SK-N-MC (cell line): ENCODE measurements around the gene RFX3.

Source experiments
- DNase-seq: peaks from one replicate; pipeline ENCODE4 v3.0.0-alpha.2; 2011; ENCODE audit warnings: low read depth, low spot score
- H3K27ac ChIP-seq: fragments of 200-600 bp; sonication (generic); 2 replicates; pipeline ENCODE4 v1.5.1; 2016; ENCODE audit warnings: mixed run types
- H3K36me3 ChIP-seq: fragments of 200-600 bp; sonication (generic); 2 replicates; pipeline ENCODE4 v1.6.1; 2017; ENCODE audit warnings: antibody characterized with exemption, low read length, mixed read lengths; ENCODE audit not compliant: insufficient read depth
- H3K4me3 ChIP-seq: fragments of 200-600 bp; sonication (generic); 2 replicates; pipeline ENCODE4 v1.5.1; 2016
- H3K9ac ChIP-seq: fragments of 200-600 bp; sonication (generic); 2 replicates; pipeline ENCODE4 v1.8.0; 2017; ENCODE audit warnings: mixed run types, mixed read lengths; ENCODE audit not compliant: insufficient read length
- H3K9me3 ChIP-seq: fragments of 200-600 bp; sonication (generic); 2 replicates; pipeline ENCODE4 v1.6.1; 2017; ENCODE audit warnings: low read depth, mild to moderate bottlenecking, antibody characterized with exemption, low read length, moderate library complexity, mixed read lengths
- EZH2 ChIP-seq: fragments of 200-600 bp; sonication (generic); IDR thresholded peaks from one replicate; pipeline ENCODE4 v1.6.1; 2017; ENCODE audit warnings: antibody characterized with exemption
- FOXP2 ChIP-seq: optimal IDR thresholded peaks from 2 replicates; pipeline ENCODE3; 2011; ENCODE audit warnings: mild to moderate bottlenecking, moderate library complexity; ENCODE audit not compliant: insufficient read depth; ENCODE audit errors: extremely low read length, control extremely low read depth
- POLR2AphosphoS5 ChIP-seq: IDR thresholded peaks from 2 replicates; pipeline ENCODE4 v1.6.1; 2012; ENCODE audit warnings: mild to moderate bottlenecking, low read depth, low read length, borderline replicate concordance

RFX3 gene

DNA sequence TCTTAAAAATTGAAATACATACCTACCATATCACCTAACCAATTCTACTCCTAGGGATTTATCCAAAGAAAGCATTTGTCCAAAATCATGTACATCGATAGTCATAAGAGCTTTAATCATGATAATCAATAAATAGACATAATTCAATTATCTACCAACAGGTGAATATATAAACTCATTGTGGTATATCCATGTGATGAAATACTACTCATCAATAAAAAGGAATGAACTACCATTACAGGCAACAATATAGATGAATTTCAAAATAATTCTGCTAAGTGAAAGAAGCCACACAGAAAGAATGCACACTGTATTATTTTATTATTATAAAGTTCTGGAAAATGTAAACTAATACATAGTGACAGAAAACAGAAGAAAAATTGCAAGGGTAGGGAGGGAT is 81.8 kb downstream of the RFX3 start:
- Histone ChIP-seq H3K9me3 (no peaks in the 10 kb centered on the region), H3K36me3 (no peaks in the 10 kb centered on the region), H3K9ac (no peak overlapping the region), H3K4me3 (no peak overlapping the region), H3K27ac (no peak overlapping the region)
- no peak for DNase-seq
- TF ChIP-seq FOXP2 (no peak), POLR2AphosphoS5 (no peak), EZH2 (no peak)

DNA sequence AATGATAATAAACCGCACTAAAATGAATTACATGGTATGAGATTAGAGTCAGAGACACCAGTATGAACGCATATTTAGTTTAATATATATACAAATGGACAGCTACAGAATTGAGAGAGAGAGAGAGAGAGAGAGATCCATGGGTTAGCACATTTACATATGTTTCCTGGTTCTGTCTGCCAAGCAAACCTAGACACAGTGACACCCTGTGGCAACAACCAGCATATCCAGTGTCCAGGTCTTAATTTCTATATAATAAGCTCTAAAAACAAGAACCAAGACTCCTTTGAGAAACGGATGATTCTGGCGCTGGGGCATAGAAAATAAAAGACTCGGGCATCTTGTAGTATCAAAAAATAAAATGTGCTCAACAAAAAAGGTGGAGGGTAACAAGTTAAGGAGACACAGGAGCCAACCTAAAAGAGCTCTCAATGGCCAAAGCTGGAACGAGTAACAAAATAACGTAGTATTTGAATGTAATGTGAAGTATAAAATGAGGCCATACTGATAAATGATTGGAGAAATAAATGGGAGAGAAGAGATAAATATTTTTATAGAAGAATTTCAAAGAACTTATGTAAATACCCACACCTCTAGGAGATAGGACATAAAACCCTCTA is 84.5 kb downstream of the RFX3 start:
- H3K9ac ChIP-seq = no peak overlapping the region
- no peak overlapping the region for H3K4me3 ChIP-seq
- H3K9me3 ChIP-seq = no peaks in the 10 kb centered on the region
- H3K27ac ChIP-seq = no peak overlapping the region
- TF ChIP-seq EZH2 (no peak), FOXP2 (no peak)
- H3K36me3 ChIP-seq = no peaks in the 10 kb centered on the region
- DNase-seq = peak; percentile 39

GRCh38 chr9:3436629-3437420 is 89.0 kb downstream of the RFX3 start:
- H3K27ac ChIP-seq = no peak overlapping the region
- H3K36me3 ChIP-seq = no peaks in the 10 kb centered on the region
- no peak overlapping the region for H3K9ac ChIP-seq
- no peak for TF ChIP-seq EZH2
- TF ChIP-seq FOXP2 = no peak
- no peak for TF ChIP-seq POLR2AphosphoS5
- no peaks in the 10 kb centered on the region for H3K9me3 ChIP-seq
- no peak overlapping the region for H3K4me3 ChIP-seq
- peak; percentile 35 for DNase-seq

DNA sequence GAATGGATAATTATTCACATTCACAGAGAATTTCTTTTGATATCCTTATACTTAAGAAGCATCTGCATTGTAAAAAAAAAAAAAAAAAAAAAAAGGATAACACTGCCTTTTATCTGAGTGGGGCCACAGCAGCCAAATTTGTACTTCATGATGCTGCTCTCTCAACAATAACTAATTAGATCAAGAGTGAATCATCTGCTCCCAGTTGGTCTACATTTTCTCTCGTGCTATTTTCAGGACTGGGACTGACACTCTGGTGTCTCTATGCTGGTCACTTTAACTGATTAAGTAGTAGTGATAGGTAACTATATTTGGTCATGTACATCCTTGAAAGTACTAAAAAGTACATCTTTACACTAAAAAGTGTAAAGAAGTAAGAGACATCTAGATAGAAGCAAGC is 90.1 kb downstream of the RFX3 start:
- Histone ChIP-seq H3K36me3 (no peaks in the 10 kb centered on the region), H3K9me3 (no peaks in the 10 kb centered on the region), H3K27ac (no peak overlapping the region), H3K4me3 (no peak overlapping the region), H3K9ac (no peak overlapping the region)
- TF ChIP-seq EZH2 (no peak), POLR2AphosphoS5 (no peak), FOXP2 (no peak)
- no peak for DNase-seq

GRCh38 chr9:3434594-3434993 is 91.2 kb downstream of the RFX3 start:
- no peak overlapping the region for H3K4me3 ChIP-seq
- H3K27ac ChIP-seq = no peak overlapping the region
- DNase-seq = no peak
- TF ChIP-seq EZH2 (no peak), FOXP2 (no peak), POLR2AphosphoS5 (no peak)
- no peaks in the 10 kb centered on the region for H3K36me3 ChIP-seq
- H3K9me3 ChIP-seq = no peaks in the 10 kb centered on the region
- H3K9ac ChIP-seq = no peak overlapping the region

GRCh38 chr9:3433754-3434153 is 92.0 kb downstream of the RFX3 start:
- no peaks in the 10 kb centered on the region for H3K36me3 ChIP-seq
- TF ChIP-seq FOXP2 = no peak
- no peak for TF ChIP-seq EZH2
- no peak for TF ChIP-seq POLR2AphosphoS5
- H3K9ac ChIP-seq = no peak overlapping the region
- no peak overlapping the region for H3K4me3 ChIP-seq
- H3K27ac ChIP-seq = no peak overlapping the region
- DNase-seq = no peak
- no peaks in the 10 kb centered on the region for H3K9me3 ChIP-seq

DNA sequence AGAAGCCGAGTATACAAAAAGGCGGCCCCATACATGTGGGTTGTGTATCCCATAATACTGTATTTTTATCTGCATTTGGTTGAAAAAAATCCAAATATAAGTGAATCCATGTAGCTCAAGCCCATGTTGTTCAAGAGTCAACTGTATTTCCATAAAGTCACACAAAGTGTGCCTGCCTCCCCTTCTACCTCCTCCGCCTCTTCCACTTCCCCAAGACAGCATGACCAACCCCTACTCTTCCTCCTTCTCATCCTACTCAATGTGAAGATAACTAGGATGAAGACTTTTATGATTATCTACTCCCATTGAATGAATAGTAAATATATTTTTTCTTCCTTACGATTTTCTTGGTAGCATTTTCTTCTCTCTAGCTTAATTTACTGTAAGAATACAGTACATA is 92.7 kb downstream of the RFX3 start:
- no peak for DNase-seq
- Histone ChIP-seq H3K27ac (no peak overlapping the region), H3K36me3 (no peaks in the 10 kb centered on the region), H3K9me3 (no peaks in the 10 kb centered on the region), H3K9ac (no peak overlapping the region), H3K4me3 (no peak overlapping the region)
- TF ChIP-seq POLR2AphosphoS5 = no peak

- no peak for DNase-seq
- H3K36me3 ChIP-seq = no peaks in the 10 kb centered on the region
These were observed 93.9 kb downstream of the RFX3 start for GRCh38 chr9:3431890-3432289.

DNA sequence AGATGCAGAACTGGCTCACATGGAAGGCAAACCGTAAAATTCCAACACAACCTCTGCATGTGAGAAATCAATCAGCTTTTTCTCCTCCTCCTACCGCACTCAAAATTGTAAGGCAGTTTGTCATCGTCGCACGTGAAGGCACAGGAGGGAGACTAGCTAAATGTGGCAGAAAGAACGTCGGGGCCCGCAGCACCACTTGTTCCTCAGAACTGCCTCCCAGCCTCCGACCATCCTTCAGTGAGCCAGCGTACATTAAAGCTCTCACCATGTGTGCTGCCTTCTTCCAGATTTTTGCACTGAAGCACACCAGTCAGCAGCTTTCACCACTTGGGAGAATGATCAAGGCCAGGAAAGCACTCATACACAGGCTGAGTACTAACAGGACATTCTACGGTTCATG is 105.9 kb downstream of the RFX3 start:
- Histone ChIP-seq H3K9ac (no peak overlapping the region), H3K36me3 (no peaks in the 10 kb centered on the region), H3K4me3 (no peak overlapping the region), H3K9me3 (no peaks in the 10 kb centered on the region), H3K27ac (no peak overlapping the region)
- TF ChIP-seq FOXP2 = no peak
- TF ChIP-seq EZH2 = no peak
- no peak for TF ChIP-seq POLR2AphosphoS5
- DNase-seq = no peak

More at GRCh38 chr9:3431890-3432289, 93.9 kb downstream of the RFX3 start:
- Histone ChIP-seq H3K4me3 (no peak overlapping the region), H3K9me3 (no peaks in the 10 kb centered on the region), H3K27ac (no peak overlapping the region), H3K9ac (no peak overlapping the region)
- no peak for TF ChIP-seq POLR2AphosphoS5
- no peak for TF ChIP-seq EZH2
- no peak for TF ChIP-seq FOXP2
